Esophagus muscularis mucosa (tissue), 4 donors: ENCODE results near the gene EML6. TPM values are rescaled to one million over a fixed set of nuclear protein-coding genes. Genes with fewer than 3 reads are reported as not detected.

Experiments
- DNase-seq: peaks from one replicate; pipeline ENCODE4 v3.0.0-alpha.2; 2017; ENCODE audit errors: extremely low spot score
- H3K27ac ChIP-seq, 4 donors: fragments of 200-600 bp; sonication (generic); replicated peaks in 1 of 4; 1 replicate in 3 of 4; 2 replicates in 1 of 4; pipeline ENCODE4 v1.5.1; 2016 to 2019; ENCODE audit warnings: mild to moderate bottlenecking in 1 of 4
- H3K27me3 ChIP-seq, 4 donors: fragments of 200-600 bp; sonication (generic); one replicate each; pipeline versions ENCODE4 v1.5.1 to v1.6.0; 2016 to 2019
- H3K36me3 ChIP-seq, 4 donors: fragments of 200-600 bp; sonication (generic); one replicate each; pipeline ENCODE4 v1.5.1; 2016 to 2019
- H3K4me1 ChIP-seq, 4 donors: fragments of 200-600 bp; sonication (generic); one replicate each; pipeline ENCODE4 v1.5.1; 2016 to 2019
- H3K4me3 ChIP-seq, 4 donors: fragments of 200-600 bp; sonication (generic); 1 replicate in 2 of 4; 2 replicates in 2 of 4; pipeline ENCODE4 v1.5.1; 2016 to 2019; ENCODE audit warnings: mild to moderate bottlenecking in 4 of 4, moderate library complexity in 1 of 4
- H3K9me3 ChIP-seq, 4 donors: fragments of 200-600 bp; sonication (generic); 1 replicate in 3 of 4; 2 replicates in 1 of 4; pipeline ENCODE4 v1.5.1; 2016 to 2019
- CTCF ChIP-seq, 3 experiments: fragments of 200-600 bp in 2 of 3; fragments of 450-650 bp in 1 of 3; sonication (generic) in 2 of 3; IDR thresholded peaks; one replicate each; pipeline ENCODE4 v1.5.1; 2017 to 2019; ENCODE audit warnings: antibody characterized with exemption in 3 of 3, mild to moderate bottlenecking in 2 of 3, moderate library complexity in 1 of 3
- EP300 ChIP-seq: sonication (generic); formaldehyde crosslinking; IDR thresholded peaks from one replicate; pipeline ENCODE4 v1.6.1; 2017; ENCODE audit warnings: antibody characterized with exemption
- POLR2A ChIP-seq: fragments of 450-650 bp; IDR thresholded peaks from one replicate; pipeline ENCODE4 v1.6.1; 2017; ENCODE audit warnings: antibody characterized with exemption, moderate library complexity, mild to moderate bottlenecking, low read depth
- POLR2AphosphoS5 ChIP-seq, 2 donors: sonication (generic); formaldehyde crosslinking; IDR thresholded peaks; one replicate each; pipeline ENCODE4 v1.6.1; 2017; ENCODE audit warnings: antibody characterized with exemption in 2 of 2
- WGBS: methylation state at CpG from one replicate; pipeline ENCODE4 v1.1.5; 2018; 5-methylcytosine and 5-hydroxymethylcytosine counted together
- intact Hi-C: fragments of 100-400 bp; cut with DNase I; formaldehyde crosslinking; loops from one replicate; pipeline ENCODE4 v1.15.1; 2023
- total RNA-seq, 4 donors: library from RNA; depleted of rRNA; stranded (reverse); fragments of >200 nt; gene quantifications; one replicate each; pipeline versions ENCODE4 v1.1.0 to v1.2.1, GENCODE V29; 2016

EML6 gene
- total RNA-seq, 4 donors from 2014 or later = 0.75 to 4.6 (median 0.89) TPM

- intact Hi-C loops = no loop called here
- Histone ChIP-seq H3K27me3 (no peaks in the 10 kb centered on the region), H3K9me3 (no peaks in the 10 kb centered on the region), H3K27ac (no peak overlapping the region), H3K4me3 (no peak overlapping the region), H3K4me1 (no peaks in the 10 kb centered on the region), H3K36me3 (no peaks in the 10 kb centered on the region)
- WGBS = 78% methylated on average over 5 of the region's 5 CpGs
- TF ChIP-seq EP300 (no peak), POLR2AphosphoS5 (IDR thresholded peaks at IDR 0.05) (no peak), POLR2A (no peak), CTCF (IDR thresholded peaks at IDR 0.05) (no peak)
- no peak for DNase-seq
Measured at GRCh38 chr2:54879032-54879431, 155.6 kb downstream of the EML6 start.

- H3K36me3 ChIP-seq = no peaks in the 10 kb centered on the region
- no peak overlapping the region for H3K27ac ChIP-seq
- H3K4me3 ChIP-seq = no peak overlapping the region
- no peak for DNase-seq
- WGBS = 76% methylated on average over 14 of the region's 14 CpGs
- no peaks in the 10 kb centered on the region for H3K4me1 ChIP-seq
- H3K27me3 ChIP-seq = no peaks in the 10 kb centered on the region
- TF ChIP-seq EP300 = no peak
- no peak for TF ChIP-seq POLR2A
- TF ChIP-seq POLR2AphosphoS5 (IDR thresholded peaks at IDR 0.05) = no peak
- TF ChIP-seq CTCF (IDR thresholded peaks at IDR 0.05) = no peak
- intact Hi-C loops = no loop called here
- no peaks in the 10 kb centered on the region for H3K9me3 ChIP-seq
Measured at GRCh38 chr2:54879598-54880332, 156.3 kb downstream of the EML6 start.

- no peak for DNase-seq
- WGBS = 44% methylated on average over 1 of the region's 1 CpG
- no peaks in the 10 kb centered on the region for H3K9me3 ChIP-seq
- no peak for TF ChIP-seq POLR2AphosphoS5 (IDR thresholded peaks at IDR 0.05)
- TF ChIP-seq EP300 = no peak
- no peak for TF ChIP-seq POLR2A
- no peak for TF ChIP-seq CTCF (IDR thresholded peaks at IDR 0.05)
- intact Hi-C loops = no loop called here
- no peaks in the 10 kb centered on the region for H3K36me3 ChIP-seq
- H3K27me3 ChIP-seq = no peaks in the 10 kb centered on the region
- no peaks in the 10 kb centered on the region for H3K4me1 ChIP-seq
- H3K4me3 ChIP-seq = no peak overlapping the region
- H3K27ac ChIP-seq = no peak overlapping the region
Measured at GRCh38 chr2:54880428-54880827, 157.0 kb downstream of the EML6 start.

- DNase-seq = no peak
- no peaks in the 10 kb centered on the region for H3K4me1 ChIP-seq
- WGBS = 80% methylated on average over 4 of the region's 4 CpGs
- no peaks in the 10 kb centered on the region for H3K9me3 ChIP-seq
- intact Hi-C loops = no loop called here
- H3K27ac ChIP-seq = no peak overlapping the region
- no peaks in the 10 kb centered on the region for H3K36me3 ChIP-seq
- no peaks in the 10 kb centered on the region for H3K27me3 ChIP-seq
- TF ChIP-seq POLR2A = no peak
- TF ChIP-seq CTCF (IDR thresholded peaks at IDR 0.05) = no peak
- TF ChIP-seq POLR2AphosphoS5 (IDR thresholded peaks at IDR 0.05) = no peak
- TF ChIP-seq EP300 = no peak
- no peak overlapping the region for H3K4me3 ChIP-seq
Measured at GRCh38 chr2:54881759-54882158, 158.3 kb downstream of the EML6 start.

GRCh38 chr2:54885891-54886290 is 162.4 kb downstream of the EML6 start:
- Histone ChIP-seq H3K27ac (no peak overlapping the region), H3K36me3 (no peaks in the 10 kb centered on the region), H3K4me1 (no peaks in the 10 kb centered on the region), H3K9me3 (no peaks in the 10 kb centered on the region), H3K27me3 (no peaks in the 10 kb centered on the region), H3K4me3 (no peak overlapping the region)
- DNase-seq = no peak
- TF ChIP-seq EP300 (no peak), CTCF (IDR thresholded peaks at IDR 0.05) (no peak), POLR2A (no peak), POLR2AphosphoS5 (IDR thresholded peaks at IDR 0.05) (no peak)
- intact Hi-C loops = no loop called here
- 90% methylated on average over 3 of the region's 3 CpGs for WGBS
